HepG2 (cell line): Measurements from ENCODE around the gene ZNF367. TPM values are rescaled to one million over a fixed set of nuclear protein-coding genes. Genes with fewer than 3 reads are reported as not detected.

Source experiments
- AGO1 ChIP-seq: fragments of 200-400 bp; formaldehyde crosslinking; IDR thresholded peaks from 2 replicates; pipeline ENCODE4 v1.6.1; 2017; ENCODE audit warnings: mild to moderate bottlenecking, low read depth, low read length, moderate library complexity; ENCODE audit not compliant: poor library complexity, severe bottlenecking
- ATF6 ChIP-seq: sonication (generic); formaldehyde crosslinking; conservative IDR thresholded peaks from 2 replicates; pipeline ENCODE4 v1.4.0; 2020; ENCODE audit warnings: missing genetic modification reagents
- CEBPG ChIP-seq: IDR thresholded peaks from 2 replicates; pipeline ENCODE4 v1.6.1; 2016
- HDAC6 ChIP-seq: fragments of 200-600 bp; sonication (generic); IDR thresholded peaks from 2 replicates; pipeline ENCODE4 v1.7.0; 2017; ENCODE audit warnings: mild to moderate bottlenecking, antibody characterized with exemption, low read length, low read depth
- HNF4G ChIP-seq, 2 experiments: sonication (generic) in 1 of 2; formaldehyde crosslinking in 1 of 2; IDR thresholded peaks; 2 replicates each; pipeline versions ENCODE4 v1.4.0 to v1.6.1; 2011 to 2020; ENCODE audit warnings: borderline replicate concordance in 2 of 2, low read depth in 2 of 2, mild to moderate bottlenecking in 2 of 2, low read length in 1 of 2, missing genetic modification reagents in 1 of 2, moderate library complexity in 1 of 2
- MBD4 ChIP-seq: IDR thresholded peaks from 2 replicates; pipeline ENCODE4 v1.6.1; 2012; ENCODE audit warnings: low read length, inconsistent platforms, borderline replicate concordance
- PHB2 ChIP-seq: fragments of 450-650 bp; IDR thresholded peaks from 2 replicates; pipeline ENCODE4 v1.6.1; 2018; ENCODE audit not compliant: partially characterized antibody
- PHF20 ChIP-seq: sonication (generic); formaldehyde crosslinking; IDR thresholded peaks from 2 replicates; pipeline ENCODE4 v1.5.0; 2020; ENCODE audit warnings: mild to moderate bottlenecking, missing genetic modification reagents
- POLR2A ChIP-seq, 2 experiments: IDR thresholded peaks; 2 replicates each; pipeline ENCODE4 v1.6.1; 2011; ENCODE audit warnings: low read depth in 2 of 2, low read length in 2 of 2, mild to moderate bottlenecking in 1 of 2, moderate library complexity in 1 of 2; ENCODE audit not compliant: insufficient read depth in 1 of 2
- RFX3 ChIP-seq: IDR thresholded peaks from 2 replicates; pipeline ENCODE4 v1.6.1; 2016; ENCODE audit warnings: missing biosample characterization, missing genetic modification reagents
- ZFP36L1 ChIP-seq: sonication (generic); formaldehyde crosslinking; IDR thresholded peaks from 2 replicates; pipeline ENCODE4 v1.8.0; 2022; ENCODE audit warnings: mild to moderate bottlenecking, missing genetic modification reagents, moderate library complexity
- ZFP37 ChIP-seq: sonication (generic); formaldehyde crosslinking; IDR thresholded peaks from 2 replicates; pipeline ENCODE4 v1.4.0; 2020; ENCODE audit warnings: missing genetic modification reagents, borderline replicate concordance
- ZFP91 ChIP-seq: sonication (generic); formaldehyde crosslinking; IDR thresholded peaks from 2 replicates; pipeline ENCODE4 v1.9.0; 2022; ENCODE audit warnings: missing genetic modification reagents, mild to moderate bottlenecking, borderline replicate concordance
- ZNF264 ChIP-seq: sonication (generic); formaldehyde crosslinking; IDR thresholded peaks from 2 replicates; pipeline ENCODE4 v1.4.0; 2020; ENCODE audit warnings: missing genetic modification reagents
- ZNF326 ChIP-seq: sonication (generic); formaldehyde crosslinking; IDR thresholded peaks from 2 replicates; pipeline ENCODE4 v1.4.0; 2020; ENCODE audit warnings: missing genetic modification reagents, borderline replicate concordance
- ZNF414 ChIP-seq: sonication (generic); formaldehyde crosslinking; IDR thresholded peaks from 2 replicates; pipeline ENCODE4 v1.5.0; 2020; ENCODE audit warnings: missing genetic modification reagents
- ZNF441 ChIP-seq: sonication (generic); formaldehyde crosslinking; IDR thresholded peaks from 2 replicates; pipeline ENCODE4 v1.7.0; 2021; ENCODE audit warnings: missing genetic modification reagents, borderline replicate concordance
- ZNF468 ChIP-seq: sonication (generic); formaldehyde crosslinking; IDR thresholded peaks from 2 replicates; pipeline ENCODE4 v1.8.0; 2022; ENCODE audit warnings: mild to moderate bottlenecking, moderate library complexity, missing genetic modification reagents
- ZNF484 ChIP-seq: sonication (generic); formaldehyde crosslinking; IDR thresholded peaks from 2 replicates; pipeline ENCODE4 v1.5.1; 2020; ENCODE audit warnings: mild to moderate bottlenecking, low read depth, missing genetic modification reagents, borderline replicate concordance
- polyA plus RNA-seq, 8 experiments: library from polyadenylated mRNA; depleted of rRNA in 3 of 8; stranded (reverse) in 7 of 8; unstranded in 1 of 8; fragments of >200 nt; fragmentation: Illumina TruSeq in 4 of 8; extraction: Trizol in 4 of 8; gene quantifications; 2 replicates each; pipeline versions ENCODE4 v1.2.1 to v1.2.3, GENCODE V29; 2011 to 2016; ENCODE audit warnings: low read depth in 4 of 8, missing spikeins in 1 of 8, mixed read lengths in 1 of 8; ENCODE audit not compliant: insufficient read depth in 1 of 8
- total RNA-seq, 5 experiments: library from RNA; depleted of rRNA; stranded (reverse); fragments of >200 nt; fragmentation: Illumina TruSeq; extraction: Trizol; gene quantifications; 2 replicates each; pipeline ENCODE4 v1.2.3, GENCODE V29; 2016; ENCODE audit warnings: low read depth in 1 of 5
- TF ChIP-seq, protein P1 (sequence below): IDR thresholded peaks from 2 replicates; pipeline ENCODE4 v1.6.1; 2012; ENCODE audit warnings: low read length, improper control_type of control experiment
- TF ChIP-seq, protein P2 (sequence below): sonication (generic); formaldehyde crosslinking; IDR thresholded peaks from 2 replicates; pipeline ENCODE4 v1.8.0; 2022; ENCODE audit warnings: missing genetic modification reagents, mild to moderate bottlenecking, inconsistent platforms, borderline replicate concordance

The ZNF367 gene
- total and polyA plus RNA-seq, 2 of the 13 experiments (the other 11 are each of a cell fraction or from before 2014, with no cell fraction given) = 2.9 to 7.7 TPM

- TF ChIP-seq ZFP37 (CRISPR knock-in tag) (no peak), ZFP36L1 (CRISPR knock-in tag) (peak; percentile 68; the same call in 1 of the 2 replicates), CEBPG (no peak), ZNF264 (CRISPR knock-in tag) (no peak; the same call in 1 of the 2 replicates), ZNF468 (no peak), ZNF414 (CRISPR knock-in tag) (peak; percentile 54; the same call in 1 of the 2 replicates), PHB2 (no peak), HNF4G (IDR thresholded peaks at IDR 0.05; ENCODE audit: borderline replicate concordance, low read depth, low read length) (no peak; the same call in 1 of the 2 replicates), HNF4G (CRISPR knock-in tag; IDR thresholded peaks at IDR 0.05; ENCODE audit: borderline replicate concordance, low read depth) (peak; percentile 64; the same call in 1 of the 2 replicates), POLR2A (IDR thresholded peaks at IDR 0.05; ENCODE audit: insufficient read depth in 1 of 2, low read depth in 2 of 2, low read length in 2 of 2) (peak; percentile 93 to 99), ZNF326 (CRISPR knock-in tag) (no peak), ZFP91 (CRISPR knock-in tag) (peak; percentile 57; the same call in 1 of the 2 replicates), ZNF484 (CRISPR knock-in tag) (no peak), ZNF441 (peak; percentile 85; the same call in 1 of the 2 replicates), PHF20 (CRISPR knock-in tag) (peak; percentile 81), RFX3 (no peak), MBD4 (no peak), HDAC6 (no peak), ATF6 (CRISPR knock-in tag) (no peak), AGO1 (no peak)
- TF ChIP-seq, protein P1, sequence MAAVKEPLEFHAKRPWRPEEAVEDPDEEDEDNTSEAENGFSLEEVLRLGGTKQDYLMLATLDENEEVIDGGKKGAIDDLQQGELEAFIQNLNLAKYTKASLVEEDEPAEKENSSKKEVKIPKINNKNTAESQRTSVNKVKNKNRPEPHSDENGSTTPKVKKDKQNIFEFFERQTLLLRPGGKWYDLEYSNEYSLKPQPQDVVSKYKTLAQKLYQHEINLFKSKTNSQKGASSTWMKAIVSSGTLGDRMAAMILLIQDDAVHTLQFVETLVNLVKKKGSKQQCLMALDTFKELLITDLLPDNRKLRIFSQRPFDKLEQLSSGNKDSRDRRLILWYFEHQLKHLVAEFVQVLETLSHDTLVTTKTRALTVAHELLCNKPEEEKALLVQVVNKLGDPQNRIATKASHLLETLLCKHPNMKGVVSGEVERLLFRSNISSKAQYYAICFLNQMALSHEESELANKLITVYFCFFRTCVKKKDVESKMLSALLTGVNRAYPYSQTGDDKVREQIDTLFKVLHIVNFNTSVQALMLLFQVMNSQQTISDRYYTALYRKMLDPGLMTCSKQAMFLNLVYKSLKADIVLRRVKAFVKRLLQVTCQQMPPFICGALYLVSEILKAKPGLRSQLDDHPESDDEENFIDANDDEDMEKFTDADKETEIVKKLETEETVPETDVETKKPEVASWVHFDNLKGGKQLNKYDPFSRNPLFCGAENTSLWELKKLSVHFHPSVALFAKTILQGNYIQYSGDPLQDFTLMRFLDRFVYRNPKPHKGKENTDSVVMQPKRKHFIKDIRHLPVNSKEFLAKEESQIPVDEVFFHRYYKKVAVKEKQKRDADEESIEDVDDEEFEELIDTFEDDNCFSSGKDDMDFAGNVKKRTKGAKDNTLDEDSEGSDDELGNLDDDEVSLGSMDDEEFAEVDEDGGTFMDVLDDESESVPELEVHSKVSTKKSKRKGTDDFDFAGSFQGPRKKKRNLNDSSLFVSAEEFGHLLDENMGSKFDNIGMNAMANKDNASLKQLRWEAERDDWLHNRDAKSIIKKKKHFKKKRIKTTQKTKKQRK = no peak
- TF ChIP-seq, protein P2, sequence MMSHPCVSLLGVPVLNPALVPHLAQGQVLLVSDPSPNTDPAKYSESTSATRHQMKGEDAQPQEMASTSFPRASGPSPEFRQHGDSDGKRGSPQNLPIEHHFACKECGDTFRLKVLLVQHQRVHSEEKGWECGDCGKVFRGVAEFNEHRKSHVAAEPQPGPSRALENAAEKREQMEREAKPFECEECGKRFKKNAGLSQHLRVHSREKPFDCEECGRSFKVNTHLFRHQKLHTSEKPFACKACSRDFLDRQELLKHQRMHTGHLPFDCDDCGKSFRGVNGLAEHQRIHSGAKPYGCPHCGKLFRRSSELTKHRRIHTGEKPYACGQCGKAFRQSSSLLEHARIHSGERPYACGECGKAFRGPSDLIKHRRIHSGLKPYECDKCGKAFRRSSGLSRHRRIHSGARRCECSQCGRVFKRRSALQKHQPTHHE = 0 out of 2 replicates have a peak, but pooled peaks have one; percentile 64
Measured at GRCh38 chr9:96417051-96417586, 1.1 kb downstream of the ZNF367 start (continued).
